22Rv1 (cell line): Measurements from ENCODE around the gene GLP2R.

Source experiments
- CTCF ChIP-seq: fragments of 450-650 bp; IDR thresholded peaks from 2 replicates; pipeline ENCODE4 v1.5.1; 2017; ENCODE audit warnings: mild to moderate bottlenecking
- ZFX ChIP-seq: fragments of 450-650 bp; IDR thresholded peaks from 2 replicates; pipeline ENCODE4 v1.6.1; 2017; ENCODE audit warnings: antibody characterized with exemption, borderline replicate concordance

- TF ChIP-seq CTCF (no peak), ZFX (no peak)
Observed at GRCh38 chr17:9784544-9784943, 41.2 kb upstream of the GLP2R start.
